Stomach smooth muscle (tissue), 2 donors: Measurements from ENCODE around the gene EXOSC5.
A peak's percentile ranks its signal among the peaks of the same experiment; 100 is the strongest.
"Not testable (repeated sequence)": the region's sequence is repeated elsewhere in the genome, so short reads cannot be mapped to it uniquely, and the experiment has no call there.

ENCODE experiments used
- H3K27ac ChIP-seq: one replicate; pipeline ENCODE4 v1.7.0; 2013; ENCODE audit warnings: mild to moderate bottlenecking, low read length, inconsistent platforms
- H3K27me3 ChIP-seq, 2 donors: one replicate each; pipeline ENCODE4 v1.7.0; 2013; ENCODE audit warnings: low read length in 2 of 2; ENCODE audit not compliant: insufficient read depth in 2 of 2, control insufficient read depth in 1 of 2
- H3K36me3 ChIP-seq, 2 donors: one replicate each; pipeline ENCODE4 v1.7.0; 2013; ENCODE audit warnings: low read length in 2 of 2; ENCODE audit not compliant: control insufficient read depth in 2 of 2, insufficient read depth in 2 of 2
- H3K4me1 ChIP-seq: one replicate; pipeline ENCODE4 v1.7.0; 2013; ENCODE audit warnings: low read length; ENCODE audit not compliant: control insufficient read depth, insufficient read depth
- H3K4me3 ChIP-seq, 2 donors: one replicate each; pipeline ENCODE4 v1.7.0; 2013; ENCODE audit warnings: low read length in 2 of 2
- H3K9ac ChIP-seq, 2 donors: one replicate each; pipeline ENCODE4 v1.7.0; 2013; ENCODE audit warnings: low read length in 2 of 2, mild to moderate bottlenecking in 1 of 2
- H3K9me3 ChIP-seq, 2 donors: one replicate each; pipeline ENCODE4 v1.7.0; 2013; ENCODE audit warnings: low read length in 2 of 2; ENCODE audit not compliant: control insufficient read depth in 2 of 2
- donor health status: healthy.
- donor health status: Pancreatic carcinoma.

The EXOSC5 gene

DNA sequence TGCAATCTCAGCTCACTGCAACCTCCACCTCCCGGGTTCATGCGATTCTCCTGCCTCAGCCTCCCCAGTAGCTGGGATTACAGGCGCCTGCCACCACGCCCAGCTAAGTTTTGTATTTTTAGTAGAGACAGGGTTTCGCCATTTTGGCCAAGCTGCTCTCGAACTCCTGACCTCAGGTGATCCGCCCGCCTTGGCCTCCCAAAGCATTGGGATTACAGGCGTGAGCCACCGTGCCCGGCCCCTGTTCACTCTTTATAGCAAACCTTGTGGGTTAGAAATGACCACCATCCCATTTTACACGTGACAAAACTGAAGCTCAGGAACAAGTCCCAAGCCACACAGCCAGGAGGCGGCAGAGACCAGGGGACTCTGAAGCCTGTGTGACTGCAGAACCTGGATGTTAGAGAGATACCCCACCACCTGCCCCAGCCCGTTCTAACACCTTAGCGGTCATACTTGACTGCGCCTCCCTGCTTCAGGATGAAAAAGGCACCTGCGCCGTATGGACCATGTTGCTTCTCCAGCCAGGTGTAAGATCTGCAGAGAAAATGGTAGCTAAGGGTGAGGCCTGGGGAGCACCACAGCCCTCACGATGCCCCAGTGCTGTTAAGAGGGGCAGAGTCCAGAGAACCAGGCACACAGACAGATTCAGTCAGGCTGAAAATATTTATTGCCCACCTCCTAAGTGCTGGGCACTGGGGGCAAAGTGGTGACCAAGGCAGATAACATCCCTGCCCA is 38.9 kb upstream of the EXOSC5 start:
- Histone ChIP-seq H3K4me1 (peaks cover 3% of the 10 kb centered on the region), H3K36me3 (peaks cover 21 to 28% of the 10 kb centered on the region in 2 donors), H3K9ac (no peak overlapping the region), H3K4me3 (no peak overlapping the region), H3K27ac (no peak overlapping the region), H3K9me3 (no peaks in the 10 kb centered on the region), H3K27me3 (no peaks in the 10 kb centered on the region)

DNA sequence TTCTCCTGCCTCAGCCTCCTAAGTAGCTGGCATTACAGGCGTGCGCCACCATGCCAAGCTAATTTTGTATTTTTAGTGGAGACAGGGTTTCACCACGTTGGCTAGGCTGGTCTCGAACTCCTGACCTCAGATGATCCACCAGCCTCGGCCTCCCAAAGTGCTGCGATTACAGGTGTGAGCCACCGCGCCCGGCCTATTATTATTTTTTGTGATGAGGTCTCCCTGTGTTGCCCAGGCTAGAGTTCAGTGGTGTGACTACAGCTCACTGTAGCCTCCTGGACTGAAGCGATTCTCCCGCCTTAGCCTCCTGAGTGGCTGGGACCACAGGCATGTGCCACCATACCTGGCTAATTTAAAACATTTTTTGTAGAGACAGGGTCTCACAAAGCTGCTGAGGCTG is 38.2 kb upstream of the EXOSC5 start:
- H3K27ac ChIP-seq, H3K27me3 ChIP-seq, H3K4me3 ChIP-seq, H3K9me3 ChIP-seq, H3K9ac ChIP-seq, H3K4me1 ChIP-seq: not testable (repeated sequence)
- peaks cover 24 to 28% of the 10 kb centered on the region in 2 donors for H3K36me3 ChIP-seq

DNA sequence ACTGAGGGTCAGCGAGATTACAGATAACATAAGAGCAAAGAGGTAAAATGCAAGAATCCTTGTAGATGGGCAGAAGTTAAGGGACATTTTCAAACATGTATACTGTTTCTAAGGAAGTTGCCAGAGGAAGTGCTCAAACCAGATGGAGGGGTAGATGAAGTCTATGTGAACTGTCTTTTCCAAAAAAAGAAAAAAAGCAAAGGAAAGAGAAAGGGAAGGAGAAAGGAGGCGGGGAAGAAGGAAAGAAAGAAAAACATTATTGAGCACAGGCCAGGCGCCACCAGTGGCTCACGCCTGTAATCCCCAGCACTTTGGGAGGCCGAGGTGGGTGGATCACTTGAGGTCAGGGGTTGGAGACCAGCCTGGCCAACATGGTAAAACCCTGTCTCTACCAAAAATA is 37.3 kb upstream of the EXOSC5 start:
- Histone ChIP-seq H3K9me3 (no peaks in the 10 kb centered on the region), H3K27me3 (no peaks in the 10 kb centered on the region), H3K27ac (no peak overlapping the region), H3K4me1 (peaks cover 3% of the 10 kb centered on the region), H3K9ac (no peak overlapping the region), H3K36me3 (peaks cover 24 to 28% of the 10 kb centered on the region in 2 donors), H3K4me3 (no peak overlapping the region)

DNA sequence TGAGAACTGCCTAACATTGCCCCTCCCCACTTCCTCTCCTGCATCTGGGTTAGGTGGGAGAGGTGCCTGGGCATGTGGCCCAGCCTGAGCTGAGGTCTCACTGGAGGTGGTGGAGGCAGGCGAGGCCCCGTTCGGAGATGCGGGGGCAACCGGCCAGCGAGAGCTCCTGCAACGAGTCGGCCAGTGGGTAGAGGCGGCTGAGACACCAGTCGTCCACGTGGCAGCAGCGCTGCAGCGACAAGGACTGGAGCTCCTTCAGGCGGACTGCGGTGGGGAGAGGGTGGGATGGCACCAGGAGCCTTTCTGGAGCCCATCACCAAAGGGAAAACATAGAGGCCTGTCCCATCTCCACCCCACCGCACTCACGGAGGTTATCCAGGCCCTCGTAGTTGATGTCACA is 36.0 kb upstream of the EXOSC5 start:
- Histone ChIP-seq H3K9ac (no peak overlapping the region), H3K4me1 (peaks cover 8% of the 10 kb centered on the region), H3K27ac (no peak overlapping the region), H3K27me3 (no peaks in the 10 kb centered on the region), H3K36me3 (peaks cover 24 to 28% of the 10 kb centered on the region in 2 donors), H3K9me3 (no peaks in the 10 kb centered on the region), H3K4me3 (no peak overlapping the region)

DNA sequence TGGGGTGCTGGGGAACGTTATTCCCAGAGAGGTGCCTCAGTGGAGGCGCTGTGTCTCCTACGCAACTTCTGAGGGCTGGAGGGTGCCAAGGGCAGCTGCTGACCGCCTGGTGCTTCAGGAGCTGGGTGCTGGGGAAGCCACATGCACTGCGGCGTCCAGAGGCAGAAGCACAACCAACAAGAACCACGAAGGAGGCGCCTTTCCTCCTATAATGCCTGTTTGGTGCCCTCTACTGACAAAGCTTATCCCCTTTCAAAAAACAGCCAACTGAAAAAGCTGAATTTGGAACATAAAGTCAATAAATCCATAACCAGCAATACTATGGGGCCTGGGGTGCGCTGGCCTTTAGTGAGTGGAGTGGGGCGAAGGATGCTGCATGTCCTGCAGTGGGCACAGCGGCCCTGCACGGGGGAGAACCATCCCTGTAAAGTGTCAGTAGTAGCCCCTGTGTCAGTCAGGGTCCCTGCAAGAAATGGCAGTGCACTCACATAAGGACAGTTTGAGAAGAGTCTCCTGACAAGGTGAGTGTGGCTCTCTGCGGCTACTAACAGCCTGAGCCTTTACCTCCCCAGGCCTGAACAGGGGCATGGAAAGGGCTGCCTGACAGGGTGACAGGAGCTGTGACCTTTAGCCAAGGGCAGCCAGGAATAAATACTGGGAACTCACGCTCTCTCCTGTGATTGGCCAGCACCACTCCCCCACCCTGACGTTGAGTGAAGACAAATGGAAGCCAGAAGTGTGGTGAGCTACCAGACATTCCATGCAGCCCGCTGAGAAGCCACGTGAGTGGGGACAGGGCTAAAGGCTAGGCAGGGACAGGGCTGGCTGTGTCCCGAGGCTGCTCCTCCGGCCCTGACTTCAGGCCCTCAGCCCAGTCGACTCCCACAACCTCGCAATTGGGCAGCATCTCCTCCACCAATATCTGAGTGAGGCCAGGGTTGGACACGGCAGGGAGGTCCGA is 34.5 kb upstream of the EXOSC5 start:
- H3K27me3 ChIP-seq = no peaks in the 10 kb centered on the region
- no peak overlapping the region for H3K4me3 ChIP-seq
- no peaks in the 10 kb centered on the region for H3K9me3 ChIP-seq
- no peak overlapping the region for H3K9ac ChIP-seq
- H3K27ac ChIP-seq = no peak overlapping the region
- H3K4me1 ChIP-seq = peaks cover 18% of the 10 kb centered on the region
- H3K36me3 ChIP-seq = peaks cover 21 to 24% of the 10 kb centered on the region in 2 donors

DNA sequence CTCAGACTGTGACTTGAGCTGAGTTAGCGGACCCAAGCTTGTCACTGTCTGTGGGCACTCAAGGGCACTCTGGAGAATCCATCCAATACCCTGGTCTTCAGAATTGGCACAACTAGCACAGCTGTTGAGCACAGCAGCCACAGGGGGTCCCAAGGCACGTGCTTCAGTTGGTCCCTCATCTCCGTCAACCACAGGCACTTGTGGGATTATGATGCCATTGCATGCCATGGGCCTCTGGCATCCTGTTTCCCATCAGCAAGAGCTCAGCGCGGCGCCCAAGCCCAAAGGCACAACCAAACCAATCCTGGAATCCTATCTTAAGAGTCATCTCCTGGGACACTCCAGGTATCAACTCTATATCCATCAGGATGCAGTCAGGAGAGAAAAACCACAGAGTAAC is 33.8 kb upstream of the EXOSC5 start:
- H3K9me3 ChIP-seq = no peaks in the 10 kb centered on the region
- no peak overlapping the region for H3K9ac ChIP-seq
- peaks cover 22% of the 10 kb centered on the region for H3K4me1 ChIP-seq
- peaks cover 15 to 24% of the 10 kb centered on the region in 2 donors for H3K36me3 ChIP-seq
- no peaks in the 10 kb centered on the region for H3K27me3 ChIP-seq
- no peak overlapping the region for H3K27ac ChIP-seq
- no peak overlapping the region for H3K4me3 ChIP-seq

DNA sequence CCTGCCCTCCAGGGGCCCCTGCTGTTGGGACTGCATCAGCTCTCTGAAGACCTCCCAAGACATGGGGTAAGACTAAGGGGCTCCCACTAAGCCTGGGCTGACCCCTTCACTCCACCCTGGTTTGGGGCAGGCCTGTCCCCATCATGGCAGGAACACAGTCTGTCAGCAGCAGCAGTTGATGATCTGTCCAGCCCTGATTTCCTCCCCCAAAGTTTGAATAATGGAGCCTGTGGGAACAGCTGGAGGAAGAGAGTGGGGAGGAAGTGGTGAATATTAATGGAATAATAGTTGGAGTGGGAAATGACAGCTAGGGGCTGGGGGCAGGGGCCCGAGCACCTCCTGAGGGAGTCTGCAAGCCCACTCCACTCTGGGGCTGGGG is 31.3 kb upstream of the EXOSC5 start:
- Histone ChIP-seq H3K4me1 (peaks cover 27% of the 10 kb centered on the region), H3K36me3 (peaks cover 24 to 27% of the 10 kb centered on the region in 2 donors), H3K9ac (peak overlapping the region in 1 of 2 donors; percentile 64), H3K27me3 (no peaks in the 10 kb centered on the region), H3K4me3 (peak overlapping the region; percentile 52 to 81), H3K27ac (peak overlapping the region; percentile 64), H3K9me3 (no peaks in the 10 kb centered on the region)

DNA sequence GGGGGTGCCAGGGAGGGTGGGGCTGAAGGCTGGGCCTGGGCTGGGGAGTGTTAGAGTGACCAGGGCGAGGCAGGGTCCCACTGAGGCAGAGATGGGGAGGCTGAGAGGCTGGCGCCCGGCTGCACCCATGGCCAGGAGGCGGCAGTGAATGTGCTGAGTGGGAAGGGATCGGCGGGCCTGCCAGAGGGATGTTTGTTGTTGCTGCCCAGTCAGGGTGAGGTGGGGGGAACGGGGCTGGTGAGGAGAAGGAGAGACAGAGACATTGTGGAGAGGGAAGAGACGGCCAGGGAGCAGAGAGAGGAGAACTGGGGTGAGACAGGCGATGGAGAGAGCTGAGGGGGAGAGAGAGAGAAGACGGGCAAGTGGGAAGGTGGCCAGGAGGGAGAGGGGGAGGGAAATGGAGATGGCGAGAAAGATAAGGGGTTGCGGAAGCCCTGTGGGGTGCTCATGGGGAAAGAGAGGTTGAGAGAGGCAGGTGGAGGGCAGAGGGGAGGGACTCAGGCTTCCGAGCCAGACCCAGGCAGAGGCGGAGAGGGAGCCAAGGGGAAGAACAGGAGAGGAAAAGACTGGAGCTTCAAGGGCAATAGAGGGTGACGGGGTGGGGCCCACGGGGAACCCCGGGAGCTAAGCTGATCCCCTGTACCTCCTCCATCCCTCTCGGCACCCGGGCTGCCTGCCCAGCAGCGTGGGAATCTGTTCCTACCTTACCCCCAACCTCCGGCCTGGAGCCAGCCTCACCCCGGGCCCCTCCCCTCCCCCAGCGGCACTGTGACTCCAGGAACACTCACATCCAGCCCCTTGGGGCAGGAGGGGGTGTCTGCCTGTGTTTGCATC is 30.7 kb upstream of the EXOSC5 start:
- H3K4me1 ChIP-seq = peaks cover 27% of the 10 kb centered on the region
- no peaks in the 10 kb centered on the region for H3K9me3 ChIP-seq
- H3K36me3 ChIP-seq = peaks cover 24 to 25% of the 10 kb centered on the region in 2 donors
- H3K4me3 ChIP-seq = peak overlapping the region; percentile 52 to 81
- H3K27me3 ChIP-seq = no peaks in the 10 kb centered on the region
- peak overlapping the region; percentile 64 to 69 for H3K9ac ChIP-seq
- peak overlapping the region; percentile 64 for H3K27ac ChIP-seq

DNA sequence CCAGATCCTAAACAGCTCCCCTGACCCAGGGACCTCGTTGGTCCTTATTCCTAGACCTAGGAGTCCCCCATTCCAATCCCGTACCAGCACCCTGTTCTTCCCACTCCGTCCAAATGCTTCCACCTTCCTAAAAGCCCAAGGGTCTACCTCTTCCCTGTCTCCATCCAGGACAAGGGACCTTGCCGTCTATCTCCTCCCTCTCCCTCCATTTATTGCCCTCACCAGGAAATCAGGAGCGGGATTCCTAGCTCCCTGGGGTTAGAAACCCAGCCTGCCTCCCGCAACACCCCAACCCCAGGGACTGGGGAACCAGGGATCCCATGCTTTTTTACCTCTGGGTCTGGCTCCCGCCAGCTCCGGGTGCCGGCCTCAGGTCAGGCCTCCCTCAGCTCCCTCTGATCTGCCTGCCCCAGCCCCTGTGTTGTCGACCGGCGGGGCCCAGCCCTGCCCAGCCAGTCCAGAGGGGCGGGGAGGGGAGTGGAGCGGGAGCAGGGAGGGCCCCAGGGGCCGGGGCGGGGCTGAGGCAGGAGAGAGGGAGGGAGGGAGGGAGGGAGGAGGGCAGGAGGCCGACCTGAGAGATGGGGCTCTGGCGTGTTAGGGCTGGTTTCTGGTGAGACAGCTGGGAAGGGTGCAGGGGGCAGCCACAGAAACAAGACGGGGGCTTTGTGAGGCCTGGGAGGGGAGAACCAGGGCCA is 29.9 kb upstream of the EXOSC5 start, which contains the start of gene B3GNT8:
Gene B3GNT8, minus strand, starts transcription at position 423 of the 695 bp plus-strand sequence. CDS start 596 bp downstream, outside the sequence.
- H3K4me1 ChIP-seq = peaks cover 27% of the 10 kb centered on the region
- H3K9ac ChIP-seq = peak within 1 kb of the TSS; percentile 88
- H3K36me3 ChIP-seq = peaks cover 22 to 25% of the 10 kb centered on the region in 2 donors
- peak within 1 kb of the TSS; percentile 81 to 83 for H3K4me3 ChIP-seq
- peak within 1 kb of the TSS; percentile 66 for H3K27ac ChIP-seq
- no peaks in the 10 kb centered on the region for H3K9me3 ChIP-seq
- no peaks in the 10 kb centered on the region for H3K27me3 ChIP-seq
